Measurements from ENCODE around the gene AOPEP. TPM values are rescaled to one million over a fixed set of nuclear protein-coding genes. Genes with fewer than 3 reads are reported as not detected.

The AOPEP gene
- total and polyA plus RNA-seq, 4 donors, result 210 to 311 (median 285) TPM

DNA sequence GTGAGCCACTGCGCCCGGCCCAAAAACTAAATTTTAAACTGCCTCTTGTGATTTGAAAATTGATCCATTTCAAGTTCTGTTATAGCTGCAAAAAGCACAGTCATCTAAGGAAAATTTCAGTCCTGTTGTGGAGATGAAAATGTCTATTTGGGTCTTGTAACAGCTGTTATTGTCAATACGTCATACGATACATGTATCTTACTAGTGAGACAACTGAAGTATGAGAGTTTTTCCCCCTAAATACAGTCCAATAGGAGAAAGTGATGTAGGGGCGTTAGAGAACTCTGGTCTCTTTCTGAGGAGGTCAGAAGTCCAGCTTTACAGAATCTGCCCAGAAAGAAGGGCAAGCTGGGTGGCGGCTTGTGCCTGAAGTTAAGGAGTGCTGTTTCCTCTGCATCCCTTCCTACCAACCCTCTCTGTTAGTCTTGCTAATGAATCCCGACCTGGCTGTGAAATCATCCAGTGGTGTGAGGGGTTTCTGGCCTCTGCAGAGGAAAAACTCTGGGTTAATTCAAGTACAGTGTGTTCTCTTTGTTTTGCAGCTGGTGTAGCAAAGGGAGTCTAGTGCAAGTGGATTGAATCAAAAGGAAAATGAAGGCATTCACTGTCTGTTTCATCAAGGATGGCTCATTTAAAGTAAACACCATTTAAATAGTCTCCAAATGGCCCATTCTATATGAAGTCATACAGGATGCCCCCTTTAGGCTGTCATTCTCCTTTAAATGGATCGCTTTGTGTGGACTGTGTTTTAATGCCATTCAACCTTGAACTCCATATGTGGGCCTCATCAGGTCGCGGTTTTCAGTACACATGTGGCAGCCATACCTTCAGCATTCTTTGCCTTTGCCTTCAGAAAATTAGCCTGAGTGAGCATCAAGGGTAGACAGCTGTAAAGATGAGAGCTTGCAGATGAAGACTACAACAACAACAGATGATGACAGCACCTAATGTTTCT is 59.0 kb downstream of the AOPEP start:
- intact Hi-C loops (cut with DNase I), result loop anchor here (10.0 kb wide), 2 partner anchors 59 to 299 kb away; no protein-coding TSS in a partner anchor
- Histone ChIP-seq H3K9me3 (ENCODE audit: control insufficient read depth, low read length) (no peaks in the 10 kb centered on the region), H3K4me1 (ENCODE audit: control insufficient read depth in 1 of 2, insufficient read depth in 2 of 2, low read length in 2 of 2) (peaks cover 2 to 5% of the 10 kb centered on the region in 2 donors), H3K36me3 (ENCODE audit: control insufficient read depth in 1 of 2, insufficient read depth in 2 of 2, low read length in 1 of 2) (no peaks in the 10 kb centered on the region), H3K4me3 (ENCODE audit: low read length in 2 of 2) (no peak overlapping the region), H3K27me3 (ENCODE audit: control insufficient read depth in 1 of 2, insufficient read depth in 2 of 2, low read length in 1 of 2) (no peaks in the 10 kb centered on the region), H3K27ac (ENCODE audit: low read depth in 1 of 2, low read length in 2 of 2) (no peak overlapping the region)
- ATAC-seq (ENCODE audit: low FRiP score) (no peak), DNase-seq (no peak)
- WGBS, 2 donors, result 80 to 82% methylated on average over 10 of the region's 10 CpGs

DNA sequence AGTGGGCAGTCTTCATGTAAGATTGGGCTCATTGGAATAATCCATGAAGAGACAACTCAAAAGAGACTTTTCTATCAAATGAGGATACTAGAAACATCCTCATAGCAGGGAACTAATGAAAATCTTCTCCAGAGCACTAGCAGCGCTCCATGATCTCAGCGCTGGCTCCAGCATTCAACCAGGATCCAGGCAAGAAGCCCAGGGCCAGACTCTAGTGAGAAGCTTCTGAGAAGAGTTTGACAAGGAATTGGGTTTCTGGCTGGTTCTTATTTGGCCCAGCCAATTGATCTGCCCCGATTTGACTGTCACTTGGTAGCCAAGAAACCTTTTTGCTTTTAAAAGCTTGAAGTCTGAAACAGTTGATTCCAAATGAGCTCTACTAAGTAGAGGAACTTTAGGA is 60.1 kb downstream of the AOPEP start:
- Histone ChIP-seq H3K4me3 (ENCODE audit: low read length in 2 of 2) (no peak overlapping the region), H3K9me3 (ENCODE audit: control insufficient read depth, low read length) (no peaks in the 10 kb centered on the region), H3K27me3 (ENCODE audit: control insufficient read depth in 1 of 2, insufficient read depth in 2 of 2, low read length in 1 of 2) (no peaks in the 10 kb centered on the region), H3K4me1 (ENCODE audit: control insufficient read depth in 1 of 2, insufficient read depth in 2 of 2, low read length in 2 of 2) (peaks cover 2 to 3% of the 10 kb centered on the region in 2 donors), H3K36me3 (ENCODE audit: control insufficient read depth in 1 of 2, insufficient read depth in 2 of 2, low read length in 1 of 2) (no peaks in the 10 kb centered on the region), H3K27ac (ENCODE audit: low read depth in 1 of 2, low read length in 2 of 2) (no peak overlapping the region)
- ATAC-seq (ENCODE audit: low FRiP score) (no peak), DNase-seq (no peak)
- 43 to 66% methylated on average over 3 of the region's 3 CpGs for WGBS, 2 donors
- intact Hi-C loops (cut with DNase I), result loop anchor here (10.0 kb wide), 2 partner anchors 58 to 298 kb away; no protein-coding TSS in a partner anchor

DNA sequence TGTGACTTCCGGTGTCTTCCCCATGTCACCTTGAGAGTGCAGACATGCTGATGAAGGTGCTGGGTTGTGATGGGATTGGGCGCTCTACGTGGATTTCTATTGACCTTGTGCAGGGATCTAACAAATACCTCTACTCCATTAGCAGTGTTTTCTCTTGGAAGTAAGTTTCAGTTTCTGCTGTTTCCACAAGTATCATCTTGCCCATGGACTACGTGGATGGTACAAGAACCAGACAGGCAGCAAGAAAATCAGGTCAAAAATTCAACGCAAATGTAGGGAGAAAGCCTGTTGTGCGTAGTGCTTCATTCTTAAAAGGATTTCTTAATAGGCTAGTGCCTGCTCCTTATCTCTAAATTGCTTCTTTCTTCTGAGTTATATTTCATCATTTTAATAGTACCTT is 60.8 kb downstream of the AOPEP start:
- H3K4me3 ChIP-seq (ENCODE audit: low read length in 2 of 2), result no peak overlapping the region
- H3K4me1 ChIP-seq (ENCODE audit: control insufficient read depth in 1 of 2, insufficient read depth in 2 of 2, low read length in 2 of 2), result peaks cover 3 to 4% of the 10 kb centered on the region in 2 donors
- DNase-seq (no peak), ATAC-seq (ENCODE audit: low FRiP score) (no peak)
- H3K36me3 ChIP-seq (ENCODE audit: control insufficient read depth in 1 of 2, insufficient read depth in 2 of 2, low read length in 1 of 2), result no peaks in the 10 kb centered on the region
- 75 to 93% methylated on average over 6 of the region's 6 CpGs for WGBS, 2 donors
- H3K9me3 ChIP-seq (ENCODE audit: control insufficient read depth, low read length), result no peaks in the 10 kb centered on the region
- intact Hi-C loops (cut with DNase I), result loop anchor here (10.0 kb wide), 2 partner anchors 58 to 298 kb away; no protein-coding TSS in a partner anchor
- H3K27ac ChIP-seq (ENCODE audit: low read depth in 1 of 2, low read length in 2 of 2), result no peak overlapping the region
- no peaks in the 10 kb centered on the region for H3K27me3 ChIP-seq (ENCODE audit: control insufficient read depth in 1 of 2, insufficient read depth in 2 of 2, low read length in 1 of 2)

DNA sequence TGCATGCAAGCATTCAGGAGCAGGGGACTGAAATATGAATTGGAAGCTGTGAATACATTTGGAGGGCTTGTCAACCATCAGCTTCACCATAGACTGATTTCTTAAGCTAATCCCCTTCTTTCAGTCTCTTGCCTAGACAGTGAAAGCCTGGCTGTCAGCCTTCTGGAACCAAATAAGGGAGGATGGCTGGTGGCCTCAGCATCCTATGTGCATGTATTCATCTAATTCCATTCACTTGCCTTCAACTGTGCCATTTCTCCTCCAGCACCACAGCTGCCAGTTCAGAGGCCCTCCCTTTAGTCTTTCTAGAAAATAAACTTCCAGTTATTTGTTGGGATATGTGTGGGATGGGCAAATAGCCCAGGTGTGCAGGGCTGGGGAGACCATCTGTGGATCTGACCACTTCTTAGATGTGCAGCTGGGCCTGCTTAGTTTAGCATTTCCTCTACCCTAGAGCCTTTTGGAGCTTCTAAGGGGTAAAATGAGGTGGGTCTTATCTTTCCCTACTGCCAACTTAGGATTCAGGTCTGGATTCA is 62.1 kb downstream of the AOPEP start:
- Histone ChIP-seq H3K9me3 (ENCODE audit: control insufficient read depth, low read length) (no peaks in the 10 kb centered on the region), H3K27ac (ENCODE audit: low read depth in 1 of 2, low read length in 2 of 2) (peak overlapping the region in 1 of 2 donors; percentile 55), H3K4me1 (ENCODE audit: control insufficient read depth in 1 of 2, insufficient read depth in 2 of 2, low read length in 2 of 2) (peaks cover 3 to 7% of the 10 kb centered on the region in 2 donors), H3K4me3 (ENCODE audit: low read length in 2 of 2) (no peak overlapping the region), H3K27me3 (ENCODE audit: control insufficient read depth in 1 of 2, insufficient read depth in 2 of 2, low read length in 1 of 2) (no peaks in the 10 kb centered on the region), H3K36me3 (ENCODE audit: control insufficient read depth in 1 of 2, insufficient read depth in 2 of 2, low read length in 1 of 2) (no peaks in the 10 kb centered on the region)
- no peak for ATAC-seq (ENCODE audit: low FRiP score)
- intact Hi-C loops (cut with DNase I), result loop anchor here (10.0 kb wide), 2 partner anchors 56 to 296 kb away; no protein-coding TSS in a partner anchor
- no peak for DNase-seq

DNA sequence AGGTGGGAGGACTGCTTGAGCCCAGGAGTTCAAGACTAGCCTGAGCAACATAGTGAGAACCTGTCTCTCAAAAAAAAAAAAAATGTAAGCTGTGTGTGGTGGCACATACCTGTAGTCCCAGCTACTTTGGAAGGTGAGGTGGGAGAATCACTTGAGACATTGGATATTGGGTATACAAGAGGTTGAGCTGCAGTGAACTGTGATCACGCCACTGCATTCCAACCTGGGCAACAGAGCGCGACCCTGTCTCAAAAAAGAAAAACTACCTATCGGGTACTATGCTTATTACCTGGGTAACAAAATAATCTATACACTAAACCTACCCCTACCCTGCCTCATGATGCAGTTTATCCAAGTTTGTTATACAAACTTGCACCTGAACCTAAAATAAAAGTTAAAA is 64.9 kb downstream of the AOPEP start:
- H3K36me3 ChIP-seq (ENCODE audit: control insufficient read depth in 1 of 2, insufficient read depth in 2 of 2, low read length in 1 of 2), result no peaks in the 10 kb centered on the region
- H3K4me3 ChIP-seq (ENCODE audit: low read length in 2 of 2), result no peak overlapping the region
- H3K4me1 ChIP-seq (ENCODE audit: control insufficient read depth in 1 of 2, insufficient read depth in 2 of 2, low read length in 2 of 2), result peaks cover 9 to 15% of the 10 kb centered on the region in 2 donors
- intact Hi-C loops (cut with DNase I), result loop anchor here in 1 of 2 donors (5.0 kb wide), 1 partner anchor 111 kb away; no protein-coding TSS in a partner anchor
- DNase-seq (no peak), ATAC-seq (ENCODE audit: low FRiP score) (no peak)
- H3K27me3 ChIP-seq (ENCODE audit: control insufficient read depth in 1 of 2, insufficient read depth in 2 of 2, low read length in 1 of 2), result no peaks in the 10 kb centered on the region
- WGBS, 2 donors, result 96 to 99% methylated on average over 4 of the region's 4 CpGs
- no peaks in the 10 kb centered on the region for H3K9me3 ChIP-seq (ENCODE audit: control insufficient read depth, low read length)
- no peak overlapping the region for H3K27ac ChIP-seq (ENCODE audit: low read depth in 1 of 2, low read length in 2 of 2)

DNA sequence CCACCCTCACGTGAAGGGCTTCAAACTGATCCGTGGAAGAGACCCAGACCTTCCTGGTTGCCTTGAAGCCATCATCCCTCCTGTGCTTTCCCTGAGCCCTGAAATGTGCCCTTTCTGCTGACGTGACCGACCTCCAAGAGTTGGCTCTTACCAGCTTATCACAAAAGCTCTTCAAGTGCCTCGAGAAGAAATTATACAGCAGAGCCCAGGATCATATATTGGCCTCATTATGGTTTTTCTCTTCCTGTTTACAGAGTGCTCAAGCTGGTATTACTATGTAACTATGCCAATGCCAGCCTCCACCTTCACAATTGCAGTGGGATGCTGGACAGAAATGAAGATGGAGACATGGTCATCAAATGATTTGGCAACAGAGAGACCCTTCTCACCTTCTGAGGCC is 66.0 kb downstream of the AOPEP start:
- ATAC-seq (ENCODE audit: low FRiP score) (peak; percentile 15), DNase-seq (no peak)
- no peaks in the 10 kb centered on the region for H3K9me3 ChIP-seq (ENCODE audit: control insufficient read depth, low read length)
- intact Hi-C loops (cut with DNase I), result loop anchor here in 1 of 2 donors (5.0 kb wide), 1 partner anchor 110 kb away; no protein-coding TSS in a partner anchor
- H3K4me3 ChIP-seq (ENCODE audit: low read length in 2 of 2), result no peak overlapping the region
- peak overlapping the region; percentile 33 to 99 for H3K27ac ChIP-seq (ENCODE audit: low read depth in 1 of 2, low read length in 2 of 2)
- no peaks in the 10 kb centered on the region for H3K36me3 ChIP-seq (ENCODE audit: control insufficient read depth in 1 of 2, insufficient read depth in 2 of 2, low read length in 1 of 2)
- peaks cover 9 to 19% of the 10 kb centered on the region in 2 donors for H3K4me1 ChIP-seq (ENCODE audit: control insufficient read depth in 1 of 2, insufficient read depth in 2 of 2, low read length in 2 of 2)
- H3K27me3 ChIP-seq (ENCODE audit: control insufficient read depth in 1 of 2, insufficient read depth in 2 of 2, low read length in 1 of 2), result no peaks in the 10 kb centered on the region
- 33 to 57% methylated on average over 5 of the region's 5 CpGs for WGBS, 2 donors

DNA sequence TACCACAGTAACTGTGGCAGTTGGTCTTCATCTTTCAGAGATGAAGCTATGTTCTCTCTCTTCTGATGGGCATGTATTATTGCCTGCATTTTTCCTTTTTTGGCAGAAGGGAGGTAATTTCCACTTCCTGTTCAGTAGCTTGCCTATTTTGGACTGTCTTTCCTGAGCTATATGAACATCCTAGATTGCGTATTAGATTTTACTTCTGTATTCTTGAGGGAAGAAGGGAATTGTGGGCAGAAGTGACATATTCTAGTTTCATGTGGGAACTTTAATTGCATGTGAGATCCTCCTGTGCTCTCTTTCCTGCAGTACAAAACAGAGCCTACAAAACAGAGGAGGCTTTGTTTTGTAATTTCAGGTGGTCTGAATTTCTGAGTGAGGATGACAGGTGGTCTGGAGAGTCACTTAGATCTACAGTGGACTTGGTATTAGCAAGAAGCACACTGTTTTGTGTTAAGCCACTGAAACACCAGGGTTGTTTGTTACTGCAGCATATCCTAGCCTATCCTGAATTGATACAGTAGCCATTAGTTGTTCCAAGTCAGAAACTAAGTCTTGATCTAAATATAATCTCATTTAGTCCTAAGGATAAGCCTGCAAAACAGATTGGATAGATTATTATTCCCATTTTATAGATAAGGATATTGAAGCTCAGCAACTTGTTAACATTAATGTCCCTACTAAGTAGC is 68.1 kb downstream of the AOPEP start:
- no peaks in the 10 kb centered on the region for H3K36me3 ChIP-seq (ENCODE audit: control insufficient read depth in 1 of 2, insufficient read depth in 2 of 2, low read length in 1 of 2)
- H3K4me1 ChIP-seq (ENCODE audit: control insufficient read depth in 1 of 2, insufficient read depth in 2 of 2, low read length in 2 of 2), result peaks cover 9 to 19% of the 10 kb centered on the region in 2 donors
- WGBS, 2 donors, result 84 to 91% methylated on average over 1 of the region's 1 CpG
- DNase-seq, result no peak
- no peaks in the 10 kb centered on the region for H3K27me3 ChIP-seq (ENCODE audit: control insufficient read depth in 1 of 2, insufficient read depth in 2 of 2, low read length in 1 of 2)
- no peak overlapping the region for H3K27ac ChIP-seq (ENCODE audit: low read depth in 1 of 2, low read length in 2 of 2)
- H3K4me3 ChIP-seq (ENCODE audit: low read length in 2 of 2), result no peak overlapping the region
- H3K9me3 ChIP-seq (ENCODE audit: control insufficient read depth, low read length), result no peaks in the 10 kb centered on the region
- intact Hi-C loops (cut with DNase I), result loop anchor here in 1 of 2 donors (5.0 kb wide), 1 partner anchor 108 kb away; no protein-coding TSS in a partner anchor
- ATAC-seq (ENCODE audit: low FRiP score), result no peak

DNA sequence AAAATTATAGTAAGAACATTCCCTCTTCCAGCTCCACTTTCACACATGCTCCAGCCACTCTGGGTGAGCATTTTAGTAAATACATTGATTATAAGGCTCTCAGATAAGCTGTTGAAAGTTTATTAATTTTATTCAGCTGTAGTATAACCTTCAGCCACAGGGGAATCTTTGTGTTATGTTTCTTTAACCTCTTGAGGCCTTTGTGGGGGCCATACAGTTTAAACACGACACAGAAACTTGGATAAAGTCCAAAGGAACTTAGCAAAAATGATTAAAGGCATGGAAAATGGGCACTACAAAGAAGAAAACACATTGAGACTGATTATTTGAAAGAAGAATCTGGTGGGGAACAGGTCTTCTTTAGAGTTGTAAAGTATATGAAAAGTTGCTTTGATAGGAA is 70.2 kb downstream of the AOPEP start:
- H3K4me3 ChIP-seq (ENCODE audit: low read length in 2 of 2), result no peak overlapping the region
- WGBS, 2 donors, result 0 to 7% methylated on average over 1 of the region's 1 CpG
- intact Hi-C loops (cut with DNase I), result no loop called here
- DNase-seq (no peak), ATAC-seq (ENCODE audit: low FRiP score) (no peak)
- no peaks in the 10 kb centered on the region for H3K36me3 ChIP-seq (ENCODE audit: control insufficient read depth in 1 of 2, insufficient read depth in 2 of 2, low read length in 1 of 2)
- H3K27ac ChIP-seq (ENCODE audit: low read depth in 1 of 2, low read length in 2 of 2), result no peak overlapping the region
- H3K4me1 ChIP-seq (ENCODE audit: control insufficient read depth in 1 of 2, insufficient read depth in 2 of 2, low read length in 2 of 2), result peaks cover 16 to 19% of the 10 kb centered on the region in 2 donors
- no peaks in the 10 kb centered on the region for H3K9me3 ChIP-seq (ENCODE audit: control insufficient read depth, low read length)
- no peaks in the 10 kb centered on the region for H3K27me3 ChIP-seq (ENCODE audit: control insufficient read depth in 1 of 2, insufficient read depth in 2 of 2, low read length in 1 of 2)

All from aorta (tissue), 5 donors.